TTC549 (cell line): ENCODE results near the gene FBXO31.

Experiments
- FAIRE-seq: peaks from 2 replicates; lab custom pipeline; 2012; peaks lifted over from hg19 to GRCh38; lab: Jason Lieb, UNC

Gene FBXO31

DNA sequence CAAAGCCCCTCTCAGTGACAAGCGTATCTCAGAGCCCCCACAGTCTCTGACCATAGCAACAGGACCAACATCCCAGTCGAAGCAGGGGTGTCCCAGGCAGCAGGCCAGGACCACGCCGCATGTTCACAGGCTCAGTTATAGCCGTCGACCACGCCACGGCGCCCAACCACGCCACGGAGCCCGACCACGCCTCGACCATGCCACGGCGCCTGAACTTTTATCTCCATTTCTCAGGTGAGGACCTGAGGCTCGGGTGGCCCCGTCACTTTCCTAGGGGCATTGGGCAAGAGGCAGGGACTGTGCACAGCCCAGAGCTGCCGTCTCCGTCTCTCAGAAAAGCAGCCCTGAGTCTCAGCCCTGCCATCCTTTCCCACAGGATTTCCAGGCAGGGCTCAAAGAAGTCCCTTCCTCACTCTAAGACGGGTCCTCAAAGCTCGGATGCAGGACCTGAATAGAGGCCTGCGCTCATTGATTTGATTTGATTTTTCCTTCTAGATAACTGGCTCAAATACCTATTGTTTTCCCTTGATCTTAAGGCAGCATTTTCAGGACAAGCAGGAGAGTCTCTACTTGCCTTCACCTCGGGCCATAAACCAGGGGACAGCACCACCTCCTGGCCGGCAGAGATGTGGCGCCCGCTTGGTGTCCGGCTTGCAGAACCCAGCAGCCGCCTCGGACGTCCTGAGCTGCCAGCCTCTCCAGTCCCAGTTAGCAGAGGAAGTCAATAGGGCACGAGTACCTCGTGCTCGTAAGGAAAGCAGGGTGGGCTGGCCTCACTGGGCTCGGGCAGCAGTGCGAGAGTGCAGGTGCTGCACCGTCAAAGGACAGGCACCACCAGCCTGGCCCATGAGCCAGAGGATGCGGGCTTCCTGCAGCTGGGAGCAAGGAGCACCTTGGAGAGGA is 105.1 kb downstream of the FBXO31 start:
- no peak for FAIRE-seq
